Erythroblast (primary cell): ENCODE results near the gene DAGLA.

Experiments used
- GATA1 ChIP-seq: IDR thresholded peaks from 2 replicates; pipeline ENCODE4 v1.6.1; 2011; ENCODE audit warnings: low read depth, mild to moderate bottlenecking, control low read depth, low read length, moderate library complexity
- POLR2A ChIP-seq: IDR thresholded peaks from 2 replicates; pipeline ENCODE4 v1.6.1; 2011; ENCODE audit warnings: mild to moderate bottlenecking, low read length

GRCh38 chr11:61693922-61694601, 13.9 kb downstream of the DAGLA start:
- TF ChIP-seq POLR2A (no peak), GATA1 (no peak)
